ENCODE data around the gene PDZK1.

The PDZK1 gene

DNA sequence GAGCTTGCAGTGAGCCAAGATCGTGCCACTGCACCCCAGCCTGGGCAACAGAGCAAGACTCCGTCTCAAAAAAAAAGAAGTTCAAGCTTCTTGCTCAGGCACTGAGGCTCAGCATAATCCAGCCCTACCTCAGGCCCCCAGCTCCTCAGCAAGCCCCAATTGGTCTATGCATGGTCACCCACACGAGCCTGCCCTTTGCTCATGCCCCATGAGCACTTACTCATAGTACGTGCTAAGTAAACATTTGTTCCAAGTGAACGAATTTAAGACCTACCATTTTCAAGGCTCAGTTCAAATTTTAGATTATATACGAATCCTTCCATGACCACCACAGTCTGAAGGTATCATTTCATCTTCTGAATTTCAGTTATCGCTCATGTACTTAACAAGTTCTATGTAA lies 4.3 kb downstream of the PDZK1 start:
- TF ChIP-seq POLR2AphosphoS5 (IDR thresholded peaks at IDR 0.05; ENCODE audit: low read depth, low read length) (no peak), SIN3A (IDR thresholded peaks at IDR 0.05; ENCODE audit: borderline replicate concordance, insufficient read depth, low read length) (no peak), TAF1 (IDR thresholded peaks at IDR 0.05; ENCODE audit: borderline replicate concordance, insufficient read depth, low read length) (no peak), FOXP2 (optimal IDR thresholded peaks at IDR 0.05; ENCODE audit: borderline replicate concordance, extremely low read depth, extremely low read length, insufficient read depth) (no peak)
- TF ChIP-seq, protein P1, sequence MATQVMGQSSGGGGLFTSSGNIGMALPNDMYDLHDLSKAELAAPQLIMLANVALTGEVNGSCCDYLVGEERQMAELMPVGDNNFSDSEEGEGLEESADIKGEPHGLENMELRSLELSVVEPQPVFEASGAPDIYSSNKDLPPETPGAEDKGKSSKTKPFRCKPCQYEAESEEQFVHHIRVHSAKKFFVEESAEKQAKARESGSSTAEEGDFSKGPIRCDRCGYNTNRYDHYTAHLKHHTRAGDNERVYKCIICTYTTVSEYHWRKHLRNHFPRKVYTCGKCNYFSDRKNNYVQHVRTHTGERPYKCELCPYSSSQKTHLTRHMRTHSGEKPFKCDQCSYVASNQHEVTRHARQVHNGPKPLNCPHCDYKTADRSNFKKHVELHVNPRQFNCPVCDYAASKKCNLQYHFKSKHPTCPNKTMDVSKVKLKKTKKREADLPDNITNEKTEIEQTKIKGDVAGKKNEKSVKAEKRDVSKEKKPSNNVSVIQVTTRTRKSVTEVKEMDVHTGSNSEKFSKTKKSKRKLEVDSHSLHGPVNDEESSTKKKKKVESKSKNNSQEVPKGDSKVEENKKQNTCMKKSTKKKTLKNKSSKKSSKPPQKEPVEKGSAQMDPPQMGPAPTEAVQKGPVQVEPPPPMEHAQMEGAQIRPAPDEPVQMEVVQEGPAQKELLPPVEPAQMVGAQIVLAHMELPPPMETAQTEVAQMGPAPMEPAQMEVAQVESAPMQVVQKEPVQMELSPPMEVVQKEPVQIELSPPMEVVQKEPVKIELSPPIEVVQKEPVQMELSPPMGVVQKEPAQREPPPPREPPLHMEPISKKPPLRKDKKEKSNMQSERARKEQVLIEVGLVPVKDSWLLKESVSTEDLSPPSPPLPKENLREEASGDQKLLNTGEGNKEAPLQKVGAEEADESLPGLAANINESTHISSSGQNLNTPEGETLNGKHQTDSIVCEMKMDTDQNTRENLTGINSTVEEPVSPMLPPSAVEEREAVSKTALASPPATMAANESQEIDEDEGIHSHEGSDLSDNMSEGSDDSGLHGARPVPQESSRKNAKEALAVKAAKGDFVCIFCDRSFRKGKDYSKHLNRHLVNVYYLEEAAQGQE (IDR thresholded peaks at IDR 0.05; ENCODE audit: insufficient read depth in 1 of 2, low read depth in 2 of 2, low read length in 2 of 2) = no peak

DNA sequence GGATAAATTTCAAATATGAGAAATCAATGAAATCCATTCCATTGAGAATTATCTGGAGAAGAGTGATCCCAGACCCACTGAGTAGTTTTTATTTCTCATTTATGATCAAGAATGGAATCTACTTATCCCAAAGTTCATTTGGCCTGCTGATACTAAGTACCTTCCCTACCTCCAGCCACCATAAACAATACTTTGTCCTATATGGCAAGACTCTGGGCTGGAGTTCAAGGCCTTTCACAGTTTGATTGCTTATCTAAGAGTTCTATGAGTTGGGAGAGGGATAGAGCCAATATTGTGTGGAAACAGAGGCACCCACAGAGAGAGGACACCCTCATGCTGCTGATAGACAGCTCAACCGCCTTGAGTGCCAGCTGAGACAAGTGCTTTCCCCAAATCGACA lies 5.1 kb downstream of the PDZK1 start:
- TF ChIP-seq TAF1 (IDR thresholded peaks at IDR 0.05; ENCODE audit: borderline replicate concordance, insufficient read depth, low read length) (no peak), SIN3A (IDR thresholded peaks at IDR 0.05; ENCODE audit: borderline replicate concordance, insufficient read depth, low read length) (no peak), POLR2AphosphoS5 (IDR thresholded peaks at IDR 0.05; ENCODE audit: low read depth, low read length) (no peak), FOXP2 (optimal IDR thresholded peaks at IDR 0.05; ENCODE audit: borderline replicate concordance, extremely low read depth, extremely low read length, insufficient read depth) (no peak)
- TF ChIP-seq, protein P1 (IDR thresholded peaks at IDR 0.05; ENCODE audit: insufficient read depth in 1 of 2, low read depth in 2 of 2, low read length in 2 of 2) = no peak

DNA sequence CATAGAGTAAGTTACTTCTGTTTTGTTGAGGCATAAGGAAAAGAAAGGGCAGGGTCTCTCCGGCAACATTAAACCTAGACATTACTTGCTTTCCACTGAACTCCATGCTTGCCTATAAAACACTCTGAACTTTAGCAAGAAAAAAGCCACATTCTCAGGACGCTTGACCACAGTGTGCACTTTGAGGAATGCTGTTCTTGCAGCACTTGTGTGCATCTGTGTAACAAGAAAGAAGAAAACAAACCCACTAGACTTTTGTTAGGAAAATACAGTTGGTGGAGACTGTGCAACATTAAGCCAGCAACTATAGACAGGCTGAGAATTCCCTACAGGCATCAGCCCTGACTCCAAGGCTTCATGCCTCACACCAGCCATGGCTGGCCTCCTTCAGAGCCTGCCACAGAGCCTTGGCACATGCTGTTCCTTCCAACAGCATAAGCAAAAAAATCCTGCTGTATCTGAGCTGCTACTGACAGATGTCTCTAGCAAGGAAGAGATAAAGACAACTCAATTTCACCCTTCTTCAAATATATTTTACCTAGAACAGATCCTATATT lies 5.8 kb downstream of the PDZK1 start:
- no peak for TF ChIP-seq FOXP2 (optimal IDR thresholded peaks at IDR 0.05; ENCODE audit: borderline replicate concordance, extremely low read depth, extremely low read length, insufficient read depth)
- TF ChIP-seq SIN3A (IDR thresholded peaks at IDR 0.05; ENCODE audit: borderline replicate concordance, insufficient read depth, low read length) = no peak
- no peak for TF ChIP-seq TAF1 (IDR thresholded peaks at IDR 0.05; ENCODE audit: borderline replicate concordance, insufficient read depth, low read length)
- TF ChIP-seq POLR2AphosphoS5 (IDR thresholded peaks at IDR 0.05; ENCODE audit: low read depth, low read length) = no peak
- TF ChIP-seq, protein P1 (IDR thresholded peaks at IDR 0.05; ENCODE audit: insufficient read depth in 1 of 2, low read depth in 2 of 2, low read length in 2 of 2) = no peak

DNA sequence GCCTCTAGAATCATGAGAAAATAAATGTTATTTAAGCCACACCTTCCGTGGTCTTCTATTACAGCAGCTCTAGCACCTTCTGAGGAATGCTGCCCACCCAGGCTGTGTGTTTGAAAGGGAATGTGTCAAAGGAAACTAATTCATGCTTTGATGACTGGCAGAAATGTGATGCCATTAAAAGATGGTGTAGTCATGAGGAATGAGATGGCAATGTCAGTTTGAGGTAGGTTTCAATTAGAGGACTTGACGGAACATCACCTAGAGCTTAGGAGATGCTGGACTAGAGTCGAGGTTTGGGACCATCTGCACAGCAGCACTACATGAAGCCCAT lies 10.6 kb downstream of the PDZK1 start:
- TF ChIP-seq TAF1 (IDR thresholded peaks at IDR 0.05; ENCODE audit: borderline replicate concordance, insufficient read depth, low read length) = no peak
- TF ChIP-seq POLR2AphosphoS5 (IDR thresholded peaks at IDR 0.05; ENCODE audit: low read depth, low read length) = no peak
- TF ChIP-seq FOXP2 (optimal IDR thresholded peaks at IDR 0.05; ENCODE audit: borderline replicate concordance, extremely low read depth, extremely low read length, insufficient read depth) = no peak
- TF ChIP-seq, protein P1 (IDR thresholded peaks at IDR 0.05; ENCODE audit: insufficient read depth in 1 of 2, low read depth in 2 of 2, low read length in 2 of 2) = no peak
- TF ChIP-seq SIN3A (IDR thresholded peaks at IDR 0.05; ENCODE audit: borderline replicate concordance, insufficient read depth, low read length) = no peak
